HG03103 (cell line): ENCODE measurements around the gene DYNC2H1.

Experiments used
- ATAC-seq: cut with Tn5 transposase; IDR thresholded peaks from one replicate; pipeline ENCODE4 v1.9.1; 2021; ENCODE audit warnings: low read depth; ENCODE audit not compliant: unreplicated experiment

Gene DYNC2H1

GRCh38 chr11:103436131-103436770 lies 327.0 kb downstream of the DYNC2H1 start:
- no peak for ATAC-seq

GRCh38 chr11:103441021-103441420 lies 331.8 kb downstream of the DYNC2H1 start:
- ATAC-seq = no peak

- no peak for ATAC-seq
Observed at GRCh38 chr11:103448966-103449365, 339.7 kb downstream of the DYNC2H1 start.

- no peak for ATAC-seq
Observed at GRCh38 chr11:103450241-103450640, 341.0 kb downstream of the DYNC2H1 start.

- no peak for ATAC-seq
Observed at GRCh38 chr11:103453126-103453525, 343.9 kb downstream of the DYNC2H1 start.

- ATAC-seq = no peak
Observed at GRCh38 chr11:103453915-103454709, 344.9 kb downstream of the DYNC2H1 start.

GRCh38 chr11:103464420-103464819 lies 355.2 kb downstream of the DYNC2H1 start:
- no peak for ATAC-seq

- no peak for ATAC-seq
Observed at GRCh38 chr11:103465555-103466140, 356.4 kb downstream of the DYNC2H1 start.

- no peak for ATAC-seq
Observed at GRCh38 chr11:103471546-103471945, 362.3 kb downstream of the DYNC2H1 start.

- ATAC-seq = no peak
Observed at GRCh38 chr11:103476874-103477273, 367.6 kb downstream of the DYNC2H1 start.

GRCh38 chr11:103480421-103480820 lies 371.2 kb downstream of the DYNC2H1 start:
- no peak for ATAC-seq

- no peak for ATAC-seq
Observed at GRCh38 chr11:103483996-103484395, 374.8 kb downstream of the DYNC2H1 start.

GRCh38 chr11:103484545-103484944 lies 375.3 kb downstream of the DYNC2H1 start:
- no peak for ATAC-seq

- ATAC-seq = no peak
Observed at GRCh38 chr11:103486604-103487003, 377.4 kb downstream of the DYNC2H1 start.

GRCh38 chr11:103487113-103487512 lies 377.9 kb downstream of the DYNC2H1 start:
- ATAC-seq = no peak

GRCh38 chr11:103488031-103488461 lies 378.8 kb downstream of the DYNC2H1 start:
- no peak for ATAC-seq

- no peak for ATAC-seq
Observed at GRCh38 chr11:103488579-103488978, 379.4 kb downstream of the DYNC2H1 start.

- no peak for ATAC-seq
Observed at GRCh38 chr11:103491777-103492176, 382.6 kb downstream of the DYNC2H1 start.

GRCh38 chr11:103494491-103494890 lies 385.3 kb downstream of the DYNC2H1 start:
- ATAC-seq = no peak

- ATAC-seq = no peak
Observed at GRCh38 chr11:103497268-103497667, 388.0 kb downstream of the DYNC2H1 start.

GRCh38 chr11:103499710-103500340 lies 390.6 kb downstream of the DYNC2H1 start:
- no peak for ATAC-seq
